Dermis blood vessel endothelial cell (primary cell): ENCODE measurements around the gene MCU. TPM values are rescaled to one million over a fixed set of nuclear protein-coding genes. Genes with fewer than 3 reads are reported as not detected.

Experiments
- DNase-seq: peaks from one replicate; pipeline ENCODE4 v3.0.0; 2010
- total RNA-seq: library from RNA; depleted of rRNA; stranded (reverse); fragments of >200 nt; gene quantifications from 2 replicates; pipeline ENCODE4 v1.2.3, GENCODE V29; 2014

MCU gene
- total RNA-seq, 1 donor from 2014 or later = 49.7 TPM

DNA sequence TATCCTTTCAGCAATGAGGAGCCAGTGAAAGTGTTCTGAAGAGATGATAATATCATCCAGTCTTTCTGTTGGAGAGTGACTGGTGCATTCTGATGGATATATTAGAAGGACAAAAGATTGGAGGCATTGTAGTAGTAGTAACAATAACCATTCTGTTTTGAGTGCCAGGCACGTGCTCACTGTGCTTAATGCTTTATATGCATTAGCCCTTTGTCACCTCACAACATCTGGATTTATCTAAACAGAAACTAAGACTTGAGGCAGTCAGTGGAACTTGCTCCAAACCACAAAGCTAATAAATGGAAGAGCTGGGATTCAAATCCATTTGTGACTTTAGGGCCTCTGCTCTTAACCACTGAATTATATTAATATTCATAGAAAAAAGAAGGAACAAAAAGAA, 117.1 kb downstream of the MCU start:
- no peak for DNase-seq

GRCh38 chr10:72810976-72811375, 119.0 kb downstream of the MCU start:
- DNase-seq = no peak

- no peak for DNase-seq
These were observed 120.4 kb downstream of the MCU start for GRCh38 chr10:72812415-72812752.

DNA sequence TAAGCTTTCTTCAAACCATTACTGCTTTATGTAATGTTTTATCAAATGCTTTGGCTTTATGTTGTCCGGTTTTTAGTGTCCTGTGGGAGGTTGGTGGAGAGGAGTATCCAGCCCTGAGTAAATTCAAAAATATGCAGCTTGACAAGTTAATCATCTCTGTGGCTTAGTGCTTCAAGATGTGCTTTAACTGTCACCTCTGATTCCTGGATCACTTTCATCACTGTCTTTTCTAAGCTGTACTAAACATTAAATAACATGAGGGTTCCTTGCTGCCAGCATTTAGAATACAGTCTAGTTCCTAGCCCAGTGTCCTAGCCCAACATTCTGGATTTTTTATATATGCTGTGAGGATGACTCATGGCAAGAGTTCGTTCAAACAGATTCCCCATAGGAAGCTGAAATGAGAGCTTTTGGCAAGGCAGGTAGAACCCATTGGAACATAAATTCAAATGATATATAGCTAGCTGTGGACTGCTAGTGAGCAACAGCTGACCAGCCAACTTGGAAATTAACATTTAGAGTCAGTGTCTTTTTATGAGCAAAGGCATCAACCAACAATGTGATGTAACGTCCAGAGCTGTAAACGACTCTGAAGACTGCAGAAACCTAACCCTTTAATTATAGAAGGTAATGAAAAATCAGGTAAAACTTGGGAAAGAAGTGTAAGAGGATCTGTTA, 120.9 kb downstream of the MCU start:
- peak; percentile 47 for DNase-seq

GRCh38 chr10:72814099-72814790, 122.3 kb downstream of the MCU start:
- peak; percentile 50 for DNase-seq

GRCh38 chr10:72816565-72816964, 124.6 kb downstream of the MCU start:
- no peak for DNase-seq

- no peak for DNase-seq
These were observed 126.1 kb downstream of the MCU start for GRCh38 chr10:72818076-72818475.

DNA sequence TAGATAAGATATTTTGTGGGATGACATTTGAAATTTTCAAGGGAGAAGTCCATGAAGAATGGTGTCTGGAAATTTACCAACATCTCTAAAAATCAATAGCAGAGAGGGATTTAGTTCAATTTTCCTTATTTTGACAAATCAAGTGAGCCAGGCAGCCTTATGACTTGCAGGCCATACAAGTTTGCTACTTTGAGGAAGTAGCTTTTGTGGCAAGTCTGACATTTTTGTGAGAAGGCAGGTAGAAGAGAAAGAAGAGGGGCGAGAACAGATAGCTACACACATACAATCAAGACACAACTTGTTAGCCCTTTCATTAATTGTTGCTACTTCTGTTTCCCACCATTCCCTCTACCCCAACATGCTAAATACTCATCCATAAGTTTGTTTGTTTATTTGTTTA, 127.1 kb downstream of the MCU start:
- DNase-seq = no peak

- DNase-seq = no peak
These were observed 129.7 kb downstream of the MCU start for GRCh38 chr10:72821606-72822005.

GRCh38 chr10:72822342-72822986, 130.5 kb downstream of the MCU start:
- no peak for DNase-seq

DNA sequence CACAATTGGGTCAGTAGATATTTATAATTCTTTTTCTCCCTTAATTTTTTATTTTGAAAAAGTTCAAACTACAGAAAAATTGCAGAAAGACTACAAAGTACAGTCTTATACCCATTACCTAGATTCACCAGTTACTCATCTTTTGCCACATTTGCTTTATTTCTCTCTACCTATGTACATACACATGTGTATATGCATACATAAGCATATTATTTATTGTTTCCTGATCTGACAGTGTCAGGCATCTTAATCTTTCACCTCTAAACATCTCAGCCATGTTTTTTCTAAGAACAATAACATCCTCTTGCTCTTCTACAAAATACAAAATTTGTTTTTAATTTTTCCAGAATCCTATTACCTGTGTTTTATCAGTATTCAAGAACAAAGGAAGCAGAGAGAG, 133.2 kb downstream of the MCU start:
- DNase-seq = no peak

DNA sequence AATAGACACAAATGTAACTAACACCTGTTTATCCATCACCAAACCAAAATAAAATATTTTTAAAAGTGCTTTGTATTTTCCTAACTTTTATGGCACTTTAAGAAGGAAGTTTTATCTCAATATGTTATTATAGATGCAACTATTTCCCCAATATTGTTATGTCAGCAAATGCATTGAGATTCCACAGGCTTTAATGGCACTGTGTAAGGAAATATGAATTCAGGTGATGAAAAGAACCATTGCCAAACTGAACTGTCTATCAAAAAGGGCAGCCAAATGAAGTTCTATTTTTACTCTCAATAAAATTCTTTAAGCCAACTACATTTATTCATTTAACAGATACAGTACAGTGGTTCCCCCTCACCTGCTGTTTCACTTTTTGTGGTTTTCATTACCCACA, 134.4 kb downstream of the MCU start:
- no peak for DNase-seq

- no peak for DNase-seq
These were observed 136.4 kb downstream of the MCU start for GRCh38 chr10:72828294-72828693.

DNA sequence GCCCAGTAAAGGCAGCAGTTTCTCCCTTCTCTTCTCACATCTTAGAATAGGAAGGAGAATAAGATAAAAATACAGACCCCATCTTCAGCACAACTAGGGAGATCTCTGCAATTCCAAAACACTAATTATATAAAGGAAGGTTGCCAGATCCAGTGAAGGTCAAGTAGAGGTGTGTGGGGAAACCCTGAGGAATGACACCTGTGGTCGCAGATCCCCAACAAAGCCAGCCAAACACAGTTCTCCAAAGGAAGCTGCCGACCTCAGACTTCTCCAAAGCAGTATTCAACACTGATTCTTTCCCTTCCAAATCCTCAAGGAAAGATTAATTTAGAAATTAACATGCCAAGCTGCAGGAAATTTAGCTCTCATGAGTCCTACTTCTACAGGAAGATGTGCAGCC, 138.7 kb downstream of the MCU start:
- DNase-seq = no peak

DNA sequence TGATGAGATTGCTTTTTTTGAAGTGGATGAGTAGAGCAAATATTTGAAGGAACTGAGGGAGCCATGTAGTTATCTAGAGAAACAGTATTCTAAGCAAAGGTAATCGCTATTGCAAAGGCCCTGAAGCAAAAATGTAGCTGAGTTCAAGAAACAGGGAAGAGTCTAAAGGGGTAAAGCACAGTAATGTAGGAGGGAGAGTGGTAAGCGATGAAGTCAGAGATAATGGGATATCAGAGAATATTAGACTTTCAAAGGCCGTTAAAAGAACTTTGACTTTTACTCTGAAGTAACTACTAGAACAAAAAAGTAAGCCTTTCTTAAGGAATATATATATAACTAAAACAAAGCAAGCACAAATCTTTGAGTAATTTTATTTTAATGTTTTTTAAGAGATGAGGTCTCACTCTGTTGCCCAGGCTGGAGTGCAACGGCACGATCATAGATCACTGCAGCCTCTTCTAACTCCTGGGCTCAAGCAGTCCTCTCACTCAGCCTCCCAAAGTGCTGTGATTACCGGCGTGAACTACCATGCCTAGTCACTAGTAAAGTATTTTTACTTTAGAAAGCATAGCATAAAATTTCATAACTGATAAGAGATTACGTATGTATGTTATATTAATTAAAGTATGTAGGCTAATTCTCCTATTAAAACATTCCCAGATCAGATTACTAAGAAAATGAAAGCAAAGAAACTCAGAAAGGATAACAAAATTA, 139.9 kb downstream of the MCU start:
- DNase-seq = no peak

GRCh38 chr10:72832701-72833100, 140.8 kb downstream of the MCU start:
- no peak for DNase-seq

DNA sequence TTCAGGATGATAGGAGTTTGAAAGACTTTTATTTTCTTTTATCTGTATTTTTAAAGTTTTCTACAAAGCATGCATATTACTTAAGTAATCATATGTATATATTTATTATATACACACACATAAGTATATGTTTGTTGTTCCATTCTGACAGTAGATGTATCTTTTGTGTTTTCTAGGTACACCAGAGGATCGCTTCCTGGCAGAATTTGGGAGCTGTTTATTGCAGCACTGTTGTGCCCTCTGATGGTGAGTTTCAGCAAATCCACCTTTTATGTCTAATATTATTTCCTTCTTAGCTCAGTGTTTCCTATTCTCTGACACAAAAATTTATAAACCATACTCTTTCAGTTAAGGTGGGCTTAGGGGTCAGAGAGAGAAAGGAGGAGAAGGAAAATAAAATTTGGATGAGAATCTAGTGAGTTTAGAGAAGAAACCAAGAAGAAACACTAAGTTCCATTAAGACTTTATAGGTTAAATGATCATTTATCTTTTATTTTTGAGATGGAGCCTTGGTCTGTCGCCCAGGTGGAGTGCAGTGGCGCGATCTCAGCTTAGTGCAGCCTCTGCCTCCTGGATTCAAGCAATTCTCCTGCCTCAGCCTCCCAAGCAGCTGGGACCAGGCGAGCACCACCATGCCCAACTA, 142.4 kb downstream of the MCU start:
- peak; percentile 87 for DNase-seq

GRCh38 chr10:72840319-72840718, 148.4 kb downstream of the MCU start:
- no peak for DNase-seq

DNA sequence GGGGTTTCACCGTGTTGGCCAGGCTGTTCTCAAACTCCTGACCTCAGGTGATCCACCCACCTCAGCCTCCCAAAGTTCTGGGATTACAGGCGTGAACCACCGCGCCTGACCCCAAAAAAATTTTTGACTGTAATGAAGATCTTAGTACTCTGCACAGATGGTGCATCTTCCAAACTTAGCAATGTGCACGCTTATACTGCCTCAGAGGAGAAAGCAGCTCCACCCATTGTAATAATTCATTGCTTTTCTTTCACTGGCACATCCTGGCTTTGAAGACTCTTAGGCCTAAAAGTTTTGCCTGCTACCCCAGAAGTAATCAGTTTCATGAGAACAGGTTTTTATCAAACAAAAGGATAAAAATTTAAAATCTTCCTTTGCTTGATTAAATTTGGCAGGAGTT, 149.5 kb downstream of the MCU start:
- DNase-seq = no peak

DNA sequence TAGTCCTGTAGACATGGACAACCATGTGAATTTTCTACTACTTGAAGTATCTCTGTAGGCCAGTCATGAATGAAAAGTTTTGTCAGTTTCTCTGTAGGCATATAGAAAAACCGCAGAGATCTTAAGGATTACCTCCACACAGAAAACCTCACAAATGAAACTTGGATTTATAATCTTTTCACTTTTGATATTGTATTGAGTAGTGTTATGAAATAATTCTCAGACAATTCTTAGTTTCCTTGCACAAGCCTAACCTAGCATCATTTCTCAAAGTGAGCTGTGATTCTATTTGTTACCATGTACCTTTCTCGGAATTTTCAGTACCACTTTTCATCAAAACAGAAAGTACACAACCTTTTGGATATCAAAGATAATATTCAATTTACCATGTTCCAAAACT, 150.2 kb downstream of the MCU start:
- DNase-seq = no peak

- DNase-seq = peak; percentile 66
These were observed 154.3 kb downstream of the MCU start for GRCh38 chr10:72846238-72846637.

DNA sequence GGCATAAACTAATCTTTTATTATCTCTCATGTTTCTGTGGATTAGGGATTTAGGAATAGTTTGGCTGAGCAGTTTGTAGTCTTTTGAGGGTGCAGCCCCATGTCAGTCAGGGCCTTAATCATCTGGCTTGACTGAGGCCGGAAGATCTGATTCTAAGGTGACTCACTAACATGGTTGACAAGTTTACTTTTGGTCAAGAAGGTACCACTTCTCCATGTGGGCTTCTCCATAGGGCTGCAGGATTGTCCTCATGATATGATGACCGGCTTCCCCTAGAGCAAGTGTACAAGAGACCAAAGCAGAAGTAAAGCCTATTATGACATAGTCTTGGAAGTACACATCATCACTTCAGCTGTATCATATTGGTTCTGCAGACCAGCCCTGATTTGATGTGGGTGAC, 155.7 kb downstream of the MCU start:
- no peak for DNase-seq

- no peak for DNase-seq
These were observed 158.9 kb downstream of the MCU start for GRCh38 chr10:72850861-72851260.
